Thyroid gland (tissue), 4 donors: ENCODE data around the gene MYADM.

Experiments
- CTCF ChIP-seq, 6 experiments: fragments of 200-600 bp in 3 of 6; fragments of 450-650 bp in 3 of 6; sonication (generic) in 3 of 6; IDR thresholded peaks; one replicate each; pipeline ENCODE4 v1.5.1; 2016 to 2019; ENCODE audit warnings: antibody characterized with exemption in 6 of 6, mild to moderate bottlenecking in 2 of 6, inconsistent platforms in 1 of 6, moderate library complexity in 1 of 6
- POLR2A ChIP-seq, 2 donors: fragments of 450-650 bp; IDR thresholded peaks; one replicate each; pipeline ENCODE4 v1.6.1; 2017; ENCODE audit warnings: antibody characterized with exemption in 2 of 2, mild to moderate bottlenecking in 2 of 2, moderate library complexity in 1 of 2

- peak; percentile 71 for TF ChIP-seq POLR2A (IDR thresholded peaks at IDR 0.05)
- no peak for TF ChIP-seq CTCF (IDR thresholded peaks at IDR 0.05)
Measured at GRCh38 chr19:53867225-53868090, at the start of gene MYADM.
